NCI-H446 treated with DMSO at 0.1 percent for 48 hours (cell line): ENCODE results near the gene RAP1A.

Source experiments
- DNase-seq: peaks from one replicate; lab custom pipeline; 2025; lab: John Stamatoyannopoulos, UW

Gene RAP1A

GRCh38 chr1:111758373-111758772, 138.8 kb downstream of the RAP1A start:
- peak; percentile 28 for DNase-seq

- no peak for DNase-seq
Observed at GRCh38 chr1:111761717-111762116, 142.1 kb downstream of the RAP1A start.

GRCh38 chr1:111762332-111762731, 142.7 kb downstream of the RAP1A start:
- no peak for DNase-seq
